Body of pancreas (tissue), 4 donors: ENCODE data around the gene ADAMTS17.

Source experiments
- POLR2A ChIP-seq, 3 donors: fragments of 450-650 bp; IDR thresholded peaks; one replicate each; pipeline ENCODE4 v1.6.1; 2016; ENCODE audit warnings: antibody characterized with exemption in 3 of 3, mild to moderate bottlenecking in 2 of 3
- TF ChIP-seq, protein P1 (sequence below), 7 experiments: fragments of 450-650 bp in 4 of 7; fragments of 200-600 bp in 3 of 7; sonication (generic) in 3 of 7; IDR thresholded peaks; one replicate each; pipeline ENCODE4 v1.5.1; 2016 to 2019; ENCODE audit warnings: antibody characterized with exemption in 7 of 7

DNA sequence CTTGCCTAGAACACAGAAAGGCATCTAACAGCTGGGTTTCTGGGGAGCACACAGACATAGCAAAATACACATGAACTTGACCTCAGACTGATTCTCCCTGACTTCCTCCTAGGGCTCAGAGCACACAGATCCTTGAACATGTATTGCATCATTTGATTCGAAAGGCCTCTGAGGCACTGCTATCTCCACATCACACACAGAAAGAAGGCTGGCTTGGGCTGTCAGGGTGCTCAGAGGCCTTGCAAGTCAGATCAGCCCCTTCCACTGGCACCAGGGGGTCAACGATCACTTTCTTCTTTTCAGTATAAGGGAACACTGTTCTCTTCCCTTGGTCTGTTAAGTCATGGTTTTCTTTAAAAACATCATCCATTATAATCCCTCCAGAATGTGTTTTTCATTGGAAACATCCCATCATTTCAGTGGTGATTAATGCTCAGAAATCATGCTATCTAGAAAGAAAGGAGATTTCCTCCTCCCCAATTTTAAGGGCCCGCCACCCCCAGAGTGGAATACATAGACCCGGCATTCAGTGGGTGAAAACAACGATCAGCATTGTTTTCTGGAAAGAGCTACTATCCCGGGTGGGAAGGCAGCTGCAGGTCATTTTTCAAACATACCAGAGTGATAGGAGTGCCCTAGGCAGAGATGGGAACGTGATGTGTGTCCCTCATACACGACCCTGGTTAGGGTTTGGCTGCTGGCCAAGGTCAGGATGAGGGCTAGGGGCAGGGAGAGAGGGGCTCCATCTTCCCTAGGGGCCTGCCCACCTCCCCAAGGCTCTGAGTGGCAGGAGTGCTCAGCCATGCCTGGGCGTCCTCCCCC lies 355.3 kb downstream of the ADAMTS17 start:
- TF ChIP-seq, protein P1, sequence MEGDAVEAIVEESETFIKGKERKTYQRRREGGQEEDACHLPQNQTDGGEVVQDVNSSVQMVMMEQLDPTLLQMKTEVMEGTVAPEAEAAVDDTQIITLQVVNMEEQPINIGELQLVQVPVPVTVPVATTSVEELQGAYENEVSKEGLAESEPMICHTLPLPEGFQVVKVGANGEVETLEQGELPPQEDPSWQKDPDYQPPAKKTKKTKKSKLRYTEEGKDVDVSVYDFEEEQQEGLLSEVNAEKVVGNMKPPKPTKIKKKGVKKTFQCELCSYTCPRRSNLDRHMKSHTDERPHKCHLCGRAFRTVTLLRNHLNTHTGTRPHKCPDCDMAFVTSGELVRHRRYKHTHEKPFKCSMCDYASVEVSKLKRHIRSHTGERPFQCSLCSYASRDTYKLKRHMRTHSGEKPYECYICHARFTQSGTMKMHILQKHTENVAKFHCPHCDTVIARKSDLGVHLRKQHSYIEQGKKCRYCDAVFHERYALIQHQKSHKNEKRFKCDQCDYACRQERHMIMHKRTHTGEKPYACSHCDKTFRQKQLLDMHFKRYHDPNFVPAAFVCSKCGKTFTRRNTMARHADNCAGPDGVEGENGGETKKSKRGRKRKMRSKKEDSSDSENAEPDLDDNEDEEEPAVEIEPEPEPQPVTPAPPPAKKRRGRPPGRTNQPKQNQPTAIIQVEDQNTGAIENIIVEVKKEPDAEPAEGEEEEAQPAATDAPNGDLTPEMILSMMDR (IDR thresholded peaks at IDR 0.05), result no peak
- no peak for TF ChIP-seq POLR2A (IDR thresholded peaks at IDR 0.05)
